ENCODE results near the gene IER3. TPM values are rescaled to one million over a fixed set of nuclear protein-coding genes. Genes with fewer than 3 reads are reported as not detected.

The IER3 gene
- total and polyA plus RNA-seq, 9 of the 15 experiments (the other 6 are each of a cell fraction or from before 2014, with no cell fraction given), result 1.5 to 30.0 (median 11.5) TPM

DNA sequence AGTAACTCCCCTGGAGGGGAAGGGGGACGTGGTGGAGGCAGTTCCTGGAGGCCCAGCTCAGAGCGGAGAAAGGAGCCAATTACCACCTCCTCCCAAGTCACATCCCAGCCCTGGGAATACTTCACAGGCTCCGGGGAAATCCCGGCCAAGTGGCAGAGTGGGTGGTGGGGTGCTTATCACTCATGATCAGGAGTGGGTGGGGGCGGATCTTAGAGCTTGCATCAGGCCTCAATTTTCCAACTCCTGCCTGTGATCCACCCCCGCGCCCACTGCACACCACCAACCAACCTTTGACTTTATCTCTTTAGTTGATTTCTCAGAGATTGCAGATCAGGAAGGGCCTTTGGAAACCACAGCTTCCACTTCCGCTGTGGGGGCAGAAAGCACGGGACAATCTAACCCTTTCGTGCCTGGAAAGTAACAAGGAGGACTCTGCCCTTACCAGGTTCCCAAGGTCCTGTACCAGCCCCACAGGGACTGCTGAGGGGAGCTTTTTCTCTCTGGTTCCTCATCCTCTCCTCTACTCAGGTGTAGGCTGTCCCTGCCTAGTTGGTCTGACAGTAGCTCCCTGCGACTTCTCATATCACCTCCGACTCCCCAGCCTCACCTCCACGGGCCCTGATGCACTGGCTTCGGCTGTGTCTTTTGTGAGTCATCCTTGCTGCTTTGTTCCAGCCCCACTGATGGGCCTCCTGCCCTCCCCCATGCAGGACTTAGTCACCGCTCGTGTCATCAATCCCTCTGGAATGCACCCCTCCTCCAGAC is 24.9 kb upstream of the IER3 start (continued):
- peak; percentile 36; the same call in 1 of the 2 replicates for TF ChIP-seq LCOR (CRISPR knock-in tag; IDR thresholded peaks at IDR 0.05)
- peak; percentile 88 for TF ChIP-seq EP300 (IDR thresholded peaks at IDR 0.05; ENCODE audit: low read length)
- TF ChIP-seq ILK (tag; IDR thresholded peaks at IDR 0.05; ENCODE audit: borderline replicate concordance, low read depth), result no peak
- TF ChIP-seq POLR2G (IDR thresholded peaks at IDR 0.05; ENCODE audit: low read depth, low read length), result peak; percentile 61
- TF ChIP-seq, protein P1, sequence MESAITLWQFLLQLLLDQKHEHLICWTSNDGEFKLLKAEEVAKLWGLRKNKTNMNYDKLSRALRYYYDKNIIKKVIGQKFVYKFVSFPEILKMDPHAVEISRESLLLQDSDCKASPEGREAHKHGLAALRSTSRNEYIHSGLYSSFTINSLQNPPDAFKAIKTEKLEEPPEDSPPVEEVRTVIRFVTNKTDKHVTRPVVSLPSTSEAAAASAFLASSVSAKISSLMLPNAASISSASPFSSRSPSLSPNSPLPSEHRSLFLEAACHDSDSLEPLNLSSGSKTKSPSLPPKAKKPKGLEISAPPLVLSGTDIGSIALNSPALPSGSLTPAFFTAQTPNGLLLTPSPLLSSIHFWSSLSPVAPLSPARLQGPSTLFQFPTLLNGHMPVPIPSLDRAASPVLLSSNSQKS (CRISPR knock-in tag; IDR thresholded peaks at IDR 0.05), result no peak
- TF ChIP-seq HEY1 (CRISPR knock-in tag; IDR thresholded peaks at IDR 0.05; ENCODE audit: borderline replicate concordance), result peak; percentile 72; the same call in 1 of the 2 replicates
- TF ChIP-seq, protein P2, sequence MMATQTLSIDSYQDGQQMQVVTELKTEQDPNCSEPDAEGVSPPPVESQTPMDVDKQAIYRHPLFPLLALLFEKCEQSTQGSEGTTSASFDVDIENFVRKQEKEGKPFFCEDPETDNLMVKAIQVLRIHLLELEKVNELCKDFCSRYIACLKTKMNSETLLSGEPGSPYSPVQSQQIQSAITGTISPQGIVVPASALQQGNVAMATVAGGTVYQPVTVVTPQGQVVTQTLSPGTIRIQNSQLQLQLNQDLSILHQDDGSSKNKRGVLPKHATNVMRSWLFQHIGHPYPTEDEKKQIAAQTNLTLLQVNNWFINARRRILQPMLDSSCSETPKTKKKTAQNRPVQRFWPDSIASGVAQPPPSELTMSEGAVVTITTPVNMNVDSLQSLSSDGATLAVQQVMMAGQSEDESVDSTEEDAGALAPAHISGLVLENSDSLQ (IDR thresholded peaks at IDR 0.05), result no peak; the same call in 1 of the 2 replicates
- TF ChIP-seq ZNF76 (CRISPR knock-in tag; IDR thresholded peaks at IDR 0.05; ENCODE audit: borderline replicate concordance), result peak; percentile 31; the same call in 1 of the 2 replicates
- TF ChIP-seq SAFB (IDR thresholded peaks at IDR 0.05; ENCODE audit: borderline replicate concordance, low read depth, low read length), result no peak
- TF ChIP-seq, protein P3, sequence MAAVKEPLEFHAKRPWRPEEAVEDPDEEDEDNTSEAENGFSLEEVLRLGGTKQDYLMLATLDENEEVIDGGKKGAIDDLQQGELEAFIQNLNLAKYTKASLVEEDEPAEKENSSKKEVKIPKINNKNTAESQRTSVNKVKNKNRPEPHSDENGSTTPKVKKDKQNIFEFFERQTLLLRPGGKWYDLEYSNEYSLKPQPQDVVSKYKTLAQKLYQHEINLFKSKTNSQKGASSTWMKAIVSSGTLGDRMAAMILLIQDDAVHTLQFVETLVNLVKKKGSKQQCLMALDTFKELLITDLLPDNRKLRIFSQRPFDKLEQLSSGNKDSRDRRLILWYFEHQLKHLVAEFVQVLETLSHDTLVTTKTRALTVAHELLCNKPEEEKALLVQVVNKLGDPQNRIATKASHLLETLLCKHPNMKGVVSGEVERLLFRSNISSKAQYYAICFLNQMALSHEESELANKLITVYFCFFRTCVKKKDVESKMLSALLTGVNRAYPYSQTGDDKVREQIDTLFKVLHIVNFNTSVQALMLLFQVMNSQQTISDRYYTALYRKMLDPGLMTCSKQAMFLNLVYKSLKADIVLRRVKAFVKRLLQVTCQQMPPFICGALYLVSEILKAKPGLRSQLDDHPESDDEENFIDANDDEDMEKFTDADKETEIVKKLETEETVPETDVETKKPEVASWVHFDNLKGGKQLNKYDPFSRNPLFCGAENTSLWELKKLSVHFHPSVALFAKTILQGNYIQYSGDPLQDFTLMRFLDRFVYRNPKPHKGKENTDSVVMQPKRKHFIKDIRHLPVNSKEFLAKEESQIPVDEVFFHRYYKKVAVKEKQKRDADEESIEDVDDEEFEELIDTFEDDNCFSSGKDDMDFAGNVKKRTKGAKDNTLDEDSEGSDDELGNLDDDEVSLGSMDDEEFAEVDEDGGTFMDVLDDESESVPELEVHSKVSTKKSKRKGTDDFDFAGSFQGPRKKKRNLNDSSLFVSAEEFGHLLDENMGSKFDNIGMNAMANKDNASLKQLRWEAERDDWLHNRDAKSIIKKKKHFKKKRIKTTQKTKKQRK (IDR thresholded peaks at IDR 0.05; ENCODE audit: borderline replicate concordance, low read depth, low read length), result no peak
- TF ChIP-seq ILF3 (IDR thresholded peaks at IDR 0.05; ENCODE audit: borderline replicate concordance), result no peak; the same call in 1 of the 2 replicates
- TF ChIP-seq, protein P4, sequence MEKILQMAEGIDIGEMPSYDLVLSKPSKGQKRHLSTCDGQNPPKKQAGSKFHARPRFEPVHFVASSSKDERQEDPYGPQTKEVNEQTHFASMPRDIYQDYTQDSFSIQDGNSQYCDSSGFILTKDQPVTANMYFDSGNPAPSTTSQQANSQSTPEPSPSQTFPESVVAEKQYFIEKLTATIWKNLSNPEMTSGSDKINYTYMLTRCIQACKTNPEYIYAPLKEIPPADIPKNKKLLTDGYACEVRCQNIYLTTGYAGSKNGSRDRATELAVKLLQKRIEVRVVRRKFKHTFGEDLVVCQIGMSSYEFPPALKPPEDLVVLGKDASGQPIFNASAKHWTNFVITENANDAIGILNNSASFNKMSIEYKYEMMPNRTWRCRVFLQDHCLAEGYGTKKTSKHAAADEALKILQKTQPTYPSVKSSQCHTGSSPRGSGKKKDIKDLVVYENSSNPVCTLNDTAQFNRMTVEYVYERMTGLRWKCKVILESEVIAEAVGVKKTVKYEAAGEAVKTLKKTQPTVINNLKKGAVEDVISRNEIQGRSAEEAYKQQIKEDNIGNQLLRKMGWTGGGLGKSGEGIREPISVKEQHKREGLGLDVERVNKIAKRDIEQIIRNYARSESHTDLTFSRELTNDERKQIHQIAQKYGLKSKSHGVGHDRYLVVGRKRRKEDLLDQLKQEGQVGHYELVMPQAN (IDR thresholded peaks at IDR 0.05; ENCODE audit: borderline replicate concordance), result no peak
- peak; percentile 83 for TF ChIP-seq MEIS2 (IDR thresholded peaks at IDR 0.05; ENCODE audit: partially characterized antibody)
- TF ChIP-seq ZNF12 (CRISPR knock-in tag; IDR thresholded peaks at IDR 0.05), result peak; percentile 42; the same call in 1 of the 2 replicates
- TF ChIP-seq, protein P5, sequence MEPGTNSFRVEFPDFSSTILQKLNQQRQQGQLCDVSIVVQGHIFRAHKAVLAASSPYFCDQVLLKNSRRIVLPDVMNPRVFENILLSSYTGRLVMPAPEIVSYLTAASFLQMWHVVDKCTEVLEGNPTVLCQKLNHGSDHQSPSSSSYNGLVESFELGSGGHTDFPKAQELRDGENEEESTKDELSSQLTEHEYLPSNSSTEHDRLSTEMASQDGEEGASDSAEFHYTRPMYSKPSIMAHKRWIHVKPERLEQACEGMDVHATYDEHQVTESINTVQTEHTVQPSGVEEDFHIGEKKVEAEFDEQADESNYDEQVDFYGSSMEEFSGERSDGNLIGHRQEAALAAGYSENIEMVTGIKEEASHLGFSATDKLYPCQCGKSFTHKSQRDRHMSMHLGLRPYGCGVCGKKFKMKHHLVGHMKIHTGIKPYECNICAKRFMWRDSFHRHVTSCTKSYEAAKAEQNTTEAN (CRISPR knock-in tag; IDR thresholded peaks at IDR 0.05), result no peak
- peak; percentile 15; the same call in 1 of the 2 replicates for TF ChIP-seq EHMT2 (IDR thresholded peaks at IDR 0.05)
